ENCODE data around the gene ZNF740.
"Not testable (repeated sequence)": the region's sequence is repeated elsewhere in the genome, so short reads cannot be mapped to it uniquely, and the experiment has no call there.

Gene ZNF740

DNA sequence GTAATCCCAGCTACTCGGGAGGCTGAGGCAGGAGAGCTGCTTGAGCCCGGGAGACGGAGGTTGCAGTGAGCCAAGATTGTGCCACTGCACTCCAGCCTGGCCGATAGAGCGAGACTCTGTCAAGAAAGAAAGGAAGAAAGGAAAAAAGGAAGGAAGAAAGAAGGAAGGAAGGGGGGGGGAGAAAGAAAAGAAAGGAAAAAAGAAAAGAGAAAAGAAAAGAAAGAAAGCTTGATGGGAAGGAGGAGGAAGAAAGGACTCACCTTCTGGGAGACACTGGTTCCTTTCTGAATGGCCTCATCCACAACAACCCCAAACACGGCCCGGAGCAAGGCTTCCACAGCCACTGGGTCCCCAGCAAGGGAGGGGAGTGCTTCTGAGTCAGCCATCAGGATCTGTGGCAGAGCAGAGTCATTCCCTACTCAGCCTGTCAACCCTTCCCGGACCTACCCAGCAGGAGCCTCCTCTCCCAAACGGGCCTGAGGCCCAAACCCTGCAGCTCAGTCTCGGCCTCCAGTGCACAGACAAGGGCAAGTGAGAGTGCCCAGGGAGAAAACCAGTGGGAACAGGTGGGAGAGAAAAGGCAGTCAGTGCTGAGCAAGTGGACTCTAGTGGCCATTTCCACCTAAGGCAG is 7.3 kb upstream of the ZNF740 start:
- no peak for DNase-seq (ENCODE audit: low read depth in 2 of 2)

DNA sequence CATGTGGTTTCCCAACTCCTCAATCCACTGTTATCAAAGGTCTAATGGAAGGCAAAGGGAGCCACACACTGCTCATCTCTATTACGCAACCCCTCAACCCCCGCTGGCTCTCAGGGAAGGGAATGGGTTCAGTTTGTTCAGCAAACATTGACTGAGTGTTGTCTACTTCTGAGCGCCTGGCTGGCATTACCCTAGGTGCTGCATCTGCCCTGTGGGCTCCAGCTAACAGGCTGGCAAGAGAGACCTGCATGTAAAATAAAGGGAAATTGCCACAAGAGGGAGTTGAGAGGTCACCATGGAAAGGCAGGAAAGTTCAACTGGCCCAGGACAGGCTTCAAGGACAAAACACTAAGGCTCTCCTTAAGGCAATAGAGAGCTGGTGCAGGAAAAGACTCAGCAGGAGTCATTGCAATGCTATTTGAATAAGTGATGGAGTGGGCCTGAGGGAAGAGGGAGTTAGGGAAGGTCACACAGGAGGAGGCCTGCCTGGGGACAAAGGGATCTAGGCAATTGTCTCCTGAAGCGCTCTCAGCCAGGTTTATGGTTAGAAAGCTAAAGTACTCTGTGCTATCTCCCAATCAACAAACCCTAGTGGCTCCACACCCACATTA is 5.5 kb upstream of the ZNF740 start:
- no peak for DNase-seq (ENCODE audit: low read depth in 2 of 2)

DNA sequence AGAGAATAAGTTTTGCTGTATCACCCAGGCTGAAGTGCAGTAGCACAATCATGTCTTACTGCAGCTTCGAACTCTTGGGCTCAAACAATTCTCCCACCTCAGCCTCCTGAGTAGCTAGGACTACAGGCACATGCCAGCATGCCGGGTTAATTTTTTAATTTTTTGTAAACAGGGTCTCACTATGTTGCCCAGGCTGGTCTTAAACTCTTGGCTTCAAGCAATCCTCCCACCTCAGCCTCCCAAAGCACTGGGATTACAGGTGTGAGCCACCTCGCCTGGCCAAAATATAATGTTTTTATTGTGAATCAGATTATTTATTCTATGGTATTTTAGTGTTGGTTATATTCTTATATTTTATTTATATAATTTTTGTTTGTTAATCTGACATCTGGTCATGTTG is 3.8 kb upstream of the ZNF740 start:
- no peak for DNase-seq (ENCODE audit: low read depth in 2 of 2)

DNA sequence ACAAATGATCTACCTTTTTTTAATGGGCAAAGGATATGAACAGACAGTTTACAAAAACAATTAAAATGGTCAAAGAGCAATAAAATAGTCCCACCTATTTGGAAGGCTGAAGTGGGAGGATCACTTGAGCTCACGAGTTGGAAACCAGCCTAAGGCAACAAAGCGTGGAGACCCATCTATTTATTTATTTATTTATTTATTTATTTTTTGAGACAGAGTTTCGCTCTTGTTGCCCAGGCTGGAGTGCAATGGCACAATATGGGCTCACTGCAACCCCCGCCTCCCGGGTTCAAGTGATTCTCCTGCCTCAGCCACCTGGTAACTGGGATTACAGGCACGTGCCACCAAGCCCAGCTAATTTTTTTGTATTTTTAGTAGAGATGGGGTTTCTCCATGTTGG is 3.1 kb upstream of the ZNF740 start:
- DNase-seq (ENCODE audit: low read depth in 2 of 2) = not testable (repeated sequence)

DNA sequence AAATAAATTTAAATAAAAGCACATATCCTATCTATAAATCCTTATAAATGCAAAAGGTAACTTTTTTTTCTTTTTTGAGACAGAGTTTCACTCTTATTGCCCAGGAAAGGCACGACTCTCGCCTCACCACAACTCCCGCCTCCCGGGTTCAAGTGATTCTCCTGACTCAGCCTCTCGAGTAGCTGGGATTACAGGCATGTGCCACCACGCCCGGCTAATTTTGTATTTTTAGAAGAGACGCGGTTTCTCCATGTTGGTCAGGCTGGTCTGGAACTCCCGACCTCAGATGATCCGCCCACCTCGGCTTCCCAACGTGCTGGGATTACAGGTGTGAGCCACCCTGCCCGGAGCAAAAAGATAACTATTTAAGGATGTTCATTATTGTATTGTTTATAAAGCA is 1.7 kb upstream of the ZNF740 start:
- not testable (repeated sequence) for DNase-seq (ENCODE audit: low read depth in 2 of 2)

DNA sequence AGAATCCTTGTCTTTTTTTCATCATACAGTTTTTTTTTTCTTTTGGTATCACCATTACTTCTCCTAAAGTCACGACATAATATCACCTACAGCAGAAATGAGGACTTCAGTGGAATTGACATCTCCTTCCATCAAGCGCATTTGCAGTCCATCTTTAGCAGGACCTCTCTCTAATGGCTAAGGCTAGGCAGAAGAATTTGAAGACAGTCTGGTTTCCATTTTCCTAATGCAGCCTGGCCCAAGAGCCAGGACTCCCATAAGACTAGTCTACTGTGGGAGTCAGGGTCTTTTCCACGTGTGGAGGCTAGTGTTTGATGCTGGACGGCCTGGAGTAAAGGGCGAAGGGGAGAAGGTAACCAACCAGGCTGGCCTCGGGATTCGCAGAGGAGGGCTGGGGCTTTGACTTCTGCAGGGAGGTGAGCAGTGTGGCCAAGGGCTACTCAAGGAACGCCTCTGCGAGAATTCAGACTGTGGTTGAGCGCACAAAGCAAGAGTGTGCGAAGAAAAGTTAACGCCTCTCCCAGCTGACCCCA is 769 bp upstream of the ZNF740 start:
- DNase-seq (ENCODE audit: low read depth in 2 of 2) = no peak

DNA sequence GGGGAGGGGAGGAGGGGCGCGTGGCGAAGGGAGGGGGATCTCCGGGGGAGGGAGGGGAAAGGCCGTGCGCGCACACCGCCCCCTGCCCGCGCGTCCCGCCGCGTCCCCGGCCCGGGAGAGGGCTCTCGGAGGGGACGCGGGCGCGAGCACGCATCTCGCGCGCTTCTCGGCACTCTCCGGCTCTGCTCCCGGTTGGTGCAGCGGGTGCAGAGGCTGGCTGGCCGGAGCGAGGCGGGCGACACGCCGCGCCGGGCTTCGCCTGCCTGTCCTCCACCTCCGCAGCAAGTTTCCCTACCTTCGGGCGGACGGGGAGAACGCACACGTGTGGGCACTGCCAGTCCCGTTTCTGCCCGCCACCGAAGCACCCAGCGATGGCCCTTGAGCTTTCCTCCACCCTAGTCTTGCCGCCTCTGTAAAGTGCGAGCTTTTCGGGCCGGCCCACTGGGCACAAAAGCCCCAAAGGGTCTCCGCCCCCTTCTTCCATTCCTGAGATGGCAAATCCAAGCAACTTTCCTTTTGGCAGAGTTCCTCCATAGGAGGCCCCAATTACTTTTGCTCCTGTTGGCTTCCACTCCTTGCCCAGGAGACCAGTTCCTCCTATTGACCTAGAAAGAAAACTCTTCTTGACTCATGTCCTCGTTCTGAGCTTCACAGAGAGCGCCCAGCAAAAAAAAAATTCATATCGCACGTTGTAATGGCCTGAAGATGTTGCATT is 566 bp downstream of the ZNF740 start:
- peak in 1 of 2 donors; percentile 49 for DNase-seq (ENCODE audit: low read depth in 2 of 2)

DNA sequence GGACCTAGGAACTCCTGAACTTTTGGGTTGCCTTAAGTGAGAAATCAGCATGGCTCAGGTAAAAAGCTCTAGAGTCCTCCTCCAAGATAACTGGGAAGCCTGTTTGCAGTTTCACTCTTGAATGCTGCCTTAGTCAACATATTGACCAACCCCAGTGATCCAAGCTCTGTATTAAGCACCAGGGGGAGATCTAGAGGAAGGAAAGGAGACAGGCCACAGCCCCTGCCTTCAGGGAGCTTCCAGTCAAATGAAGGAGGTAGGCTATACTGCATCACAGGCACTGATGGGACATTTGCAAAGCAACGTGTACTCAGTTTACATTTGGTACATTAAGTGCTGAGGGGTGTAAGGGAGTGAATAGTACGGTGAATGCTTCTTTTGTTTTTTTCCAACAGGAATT is 1.4 kb downstream of the ZNF740 start:
- DNase-seq (ENCODE audit: low read depth in 2 of 2) = no peak

DNA sequence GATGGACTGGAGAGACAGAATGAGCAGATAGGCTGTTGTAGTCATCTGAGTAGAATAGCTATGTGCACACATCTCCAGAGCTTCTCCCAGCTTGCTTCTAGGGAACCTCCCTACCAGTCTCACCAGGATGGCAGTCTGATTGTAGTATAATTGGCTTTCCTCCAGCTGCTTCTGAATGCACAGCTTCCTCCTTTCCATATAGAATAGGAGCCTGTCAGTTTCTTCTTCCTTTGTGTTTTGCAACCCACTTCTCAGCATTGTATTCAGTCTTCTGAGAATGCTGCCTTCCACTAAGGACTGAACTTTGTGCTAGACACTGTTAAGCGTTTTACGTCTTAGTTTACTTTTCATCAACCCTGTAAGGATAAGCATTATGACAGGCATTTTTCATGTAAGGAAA is 2.4 kb downstream of the ZNF740 start:
- no peak for DNase-seq (ENCODE audit: low read depth in 2 of 2)

DNA sequence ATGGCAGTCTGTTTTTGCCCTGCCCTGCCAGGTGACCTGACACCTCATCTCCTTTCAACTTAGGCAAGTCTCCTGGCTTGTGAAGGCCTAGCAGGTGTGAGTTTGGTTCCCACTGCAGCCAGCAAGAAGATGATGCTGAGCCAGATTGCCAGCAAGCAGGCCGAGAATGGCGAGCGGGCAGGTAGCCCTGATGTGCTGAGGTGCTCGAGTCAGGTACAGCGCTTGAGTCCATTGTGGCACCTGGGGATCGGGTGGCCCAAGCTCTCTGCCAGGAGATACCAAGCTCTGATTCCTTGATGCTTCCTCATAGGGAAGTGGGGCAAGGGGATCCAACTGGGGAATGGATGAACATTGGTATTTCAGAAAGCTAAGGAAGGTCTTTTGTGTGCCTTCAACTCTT is 4.3 kb downstream of the ZNF740 start:
- no peak for DNase-seq (ENCODE audit: low read depth in 2 of 2)

DNA sequence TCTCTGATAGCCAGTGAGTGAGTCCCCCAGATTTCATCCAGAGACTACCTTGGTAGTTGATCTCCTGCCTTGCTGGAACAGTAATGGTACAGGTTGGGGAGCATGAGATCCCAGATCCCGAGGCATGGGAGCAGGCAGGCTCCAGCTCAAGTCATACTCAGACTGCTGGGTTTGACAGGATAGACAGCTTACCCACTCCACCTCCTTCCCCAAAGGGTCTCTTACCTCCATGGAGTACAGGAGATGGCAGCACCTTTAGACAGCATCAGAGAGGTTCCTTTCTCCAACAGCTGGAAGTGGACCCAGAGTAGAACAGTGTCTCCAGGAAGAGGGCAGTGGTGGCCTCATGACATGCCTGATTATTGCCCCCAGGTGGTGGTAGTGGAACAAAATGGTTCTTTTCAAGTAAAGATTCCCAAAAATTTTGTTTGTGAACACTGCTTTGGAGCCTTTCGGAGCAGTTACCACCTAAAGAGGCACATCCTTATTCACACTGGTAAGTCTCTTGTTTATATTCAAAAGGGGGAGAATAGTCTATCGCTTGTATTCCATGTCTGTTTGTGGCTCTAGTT is 5.1 kb downstream of the ZNF740 start:
- DNase-seq (ENCODE audit: low read depth in 2 of 2) = no peak

DNA sequence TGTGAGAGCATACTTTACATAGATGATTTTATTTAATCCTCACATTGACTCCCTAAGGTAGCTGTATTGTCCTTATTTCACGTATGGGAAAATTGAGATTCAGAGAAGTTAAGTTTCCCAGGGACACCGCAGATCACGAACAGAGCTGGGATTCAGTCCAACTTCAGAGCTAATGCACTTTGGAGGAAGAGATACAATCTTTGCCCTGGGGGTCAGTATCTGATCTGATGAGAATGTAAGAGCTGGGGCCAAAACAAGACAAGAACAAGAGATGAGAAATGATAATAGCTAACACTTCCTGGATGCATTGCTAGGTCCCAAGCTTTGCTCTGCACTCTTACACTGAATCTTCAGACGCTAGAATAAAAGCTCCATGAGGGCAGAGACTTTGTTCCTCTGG is 6.2 kb downstream of the ZNF740 start:
- no peak for DNase-seq (ENCODE audit: low read depth in 2 of 2)

DNA sequence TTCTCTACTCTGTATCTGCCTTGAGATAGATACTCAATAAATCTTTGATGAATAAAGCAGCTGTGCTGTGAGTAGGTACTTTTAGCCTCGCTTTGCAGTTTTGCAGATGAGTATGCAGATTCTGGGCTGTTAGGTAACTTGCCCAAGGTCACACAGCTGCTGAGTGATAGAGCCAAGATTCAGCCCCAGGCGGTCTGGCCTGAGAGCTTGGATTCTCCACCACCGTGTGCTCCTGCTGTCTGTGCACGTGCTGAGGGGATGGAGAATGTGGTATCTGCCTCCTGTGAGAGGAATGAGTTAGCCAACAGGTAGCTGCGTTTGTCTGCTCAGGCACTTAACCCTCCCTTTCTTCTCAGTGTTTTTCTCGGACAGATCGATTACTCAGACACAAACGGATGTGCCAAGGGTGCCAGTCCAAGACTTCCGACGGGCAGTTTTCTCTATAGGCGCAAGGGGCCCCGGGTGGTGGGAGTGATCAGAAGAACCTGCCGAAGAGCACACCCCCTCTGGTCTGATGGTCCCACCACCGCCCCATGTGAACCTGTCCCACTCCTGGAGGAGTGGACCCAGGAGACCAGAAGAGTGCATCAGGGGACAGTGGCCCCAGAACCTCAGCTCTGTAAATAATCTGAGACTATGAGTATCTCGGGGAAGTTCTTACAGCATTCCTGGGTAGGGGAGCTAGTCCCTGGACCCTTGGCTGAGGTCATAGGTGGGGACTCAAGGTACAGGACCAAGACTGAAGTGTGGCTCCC is 6.8 kb downstream of the ZNF740 start:
- no peak for DNase-seq (ENCODE audit: low read depth in 2 of 2)

DNA sequence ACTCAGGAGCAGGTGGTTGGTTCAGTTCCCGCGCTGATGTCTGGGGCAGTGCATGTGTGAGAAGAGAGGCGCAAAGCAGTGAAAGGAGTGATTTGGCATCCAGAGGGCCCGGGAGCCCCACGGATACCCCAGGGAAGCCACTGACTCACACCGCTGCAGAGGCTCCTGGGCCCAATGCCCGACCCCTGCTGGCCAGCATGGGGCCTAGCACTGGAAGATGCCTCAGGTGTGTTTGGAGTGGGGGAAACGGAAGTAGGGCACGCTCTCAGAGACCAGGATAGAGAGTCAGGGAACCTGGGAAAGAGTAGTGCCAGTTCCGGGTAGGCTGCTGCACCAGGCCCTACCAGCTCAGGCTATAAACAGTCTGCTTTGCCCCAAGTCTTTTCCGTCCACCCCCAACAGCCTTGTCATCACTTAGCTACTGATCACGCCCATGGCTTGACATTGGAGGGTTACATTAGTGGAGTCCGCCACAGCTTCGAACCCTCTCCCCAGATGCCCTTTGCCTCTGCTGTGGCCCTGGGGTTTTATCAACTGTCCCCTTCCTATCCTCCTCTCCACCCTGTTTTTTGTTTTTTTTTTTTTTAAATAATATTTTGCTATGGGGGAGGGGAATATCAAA is 9.7 kb downstream of the ZNF740 start:
- no peak for DNase-seq (ENCODE audit: low read depth in 2 of 2)

DNA sequence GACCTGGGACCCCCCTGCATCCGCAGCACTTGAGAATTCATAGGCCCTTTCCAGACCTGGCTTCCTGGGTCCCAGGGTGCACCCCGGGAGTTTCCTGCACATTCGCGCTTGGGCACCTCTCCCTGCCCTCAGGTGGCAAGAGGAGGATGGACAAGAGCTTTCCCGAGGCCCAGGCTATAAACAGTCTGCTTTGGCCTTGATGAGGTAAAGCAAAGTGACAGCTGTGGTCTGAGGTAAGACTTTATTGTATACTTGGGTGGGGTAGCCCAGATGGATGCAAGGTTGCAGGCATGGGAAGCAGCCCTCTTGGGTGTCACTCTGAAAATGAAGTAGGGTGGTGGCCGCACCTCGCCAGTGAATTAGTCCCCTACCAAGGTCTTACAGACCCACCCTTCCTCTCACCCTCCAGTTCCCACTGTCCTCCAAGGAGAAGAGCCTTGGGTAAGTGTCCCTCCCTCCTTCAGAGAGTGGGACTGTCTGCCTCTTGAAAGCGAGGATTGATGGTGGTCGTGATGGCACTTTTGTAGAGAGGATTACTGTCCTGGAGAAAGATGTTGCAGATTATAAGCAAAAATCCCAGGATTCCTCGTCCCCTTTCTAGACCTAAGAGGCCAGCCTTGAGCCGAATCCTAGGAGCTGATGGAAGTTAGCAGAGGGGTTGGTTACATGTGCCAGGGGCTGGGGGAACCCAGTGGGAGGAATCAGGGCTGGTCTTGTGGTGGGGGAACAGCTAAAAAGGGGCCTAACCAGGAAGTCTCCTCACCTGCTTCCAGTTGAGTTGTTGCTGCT is 10.8 kb downstream of the ZNF740 start:
- DNase-seq (ENCODE audit: low read depth in 2 of 2) = no peak

DNA sequence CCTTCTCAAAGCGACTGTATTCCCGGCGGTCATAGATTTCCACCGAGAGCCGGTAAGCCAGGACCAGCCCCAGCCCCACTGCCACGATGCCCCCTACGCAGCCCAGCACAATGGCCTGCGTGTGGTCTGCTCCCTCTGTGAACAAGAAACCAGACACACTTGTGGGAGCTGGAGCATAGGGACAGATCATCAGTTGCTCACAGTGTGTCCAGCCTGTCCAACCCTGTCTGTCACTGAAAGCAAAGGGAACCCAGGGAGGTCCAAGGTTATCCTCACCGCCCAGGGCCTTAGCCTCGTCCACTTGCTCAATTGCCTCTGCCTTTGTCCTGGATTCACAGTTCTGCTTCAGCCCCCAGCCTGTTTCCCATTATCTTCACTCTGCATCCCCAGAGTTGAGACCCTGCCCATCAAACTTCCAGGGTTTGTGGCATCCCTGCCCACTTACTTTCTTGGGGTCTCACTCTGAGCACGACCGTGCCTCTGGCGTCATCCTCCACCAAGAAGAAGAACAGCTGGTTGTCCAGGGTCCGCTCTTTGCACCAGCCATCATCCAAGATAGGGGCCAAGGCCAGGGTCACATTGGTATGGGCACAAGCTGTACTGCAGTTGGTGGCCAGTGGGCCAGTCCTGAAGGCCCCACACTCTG is 11.5 kb downstream of the ZNF740 start:
- DNase-seq (ENCODE audit: low read depth in 2 of 2) = no peak

DNA sequence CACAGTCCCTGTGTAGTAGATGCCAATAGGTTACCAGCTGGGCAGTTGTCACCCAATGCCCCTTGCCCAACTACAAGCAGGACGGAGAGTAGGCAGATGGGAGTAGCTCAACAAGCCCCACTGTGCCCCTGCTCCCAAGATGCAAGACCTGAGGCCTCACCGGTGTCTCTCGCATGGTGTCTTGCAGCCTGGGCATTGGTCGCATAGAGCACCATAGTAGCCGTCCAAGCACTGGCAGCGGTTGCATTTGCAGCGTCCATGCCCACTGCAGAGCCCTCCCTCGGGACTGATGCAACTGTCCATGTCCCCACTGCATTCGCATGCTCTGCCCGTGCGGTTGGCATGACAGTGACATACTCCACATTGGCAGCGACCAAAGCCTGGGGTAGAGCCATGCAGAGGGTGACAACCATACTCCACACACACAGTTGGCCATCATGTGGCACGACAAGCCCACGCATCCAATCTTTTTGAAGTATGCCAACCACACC is 12.1 kb downstream of the ZNF740 start:
- no peak for DNase-seq (ENCODE audit: low read depth in 2 of 2)

DNA sequence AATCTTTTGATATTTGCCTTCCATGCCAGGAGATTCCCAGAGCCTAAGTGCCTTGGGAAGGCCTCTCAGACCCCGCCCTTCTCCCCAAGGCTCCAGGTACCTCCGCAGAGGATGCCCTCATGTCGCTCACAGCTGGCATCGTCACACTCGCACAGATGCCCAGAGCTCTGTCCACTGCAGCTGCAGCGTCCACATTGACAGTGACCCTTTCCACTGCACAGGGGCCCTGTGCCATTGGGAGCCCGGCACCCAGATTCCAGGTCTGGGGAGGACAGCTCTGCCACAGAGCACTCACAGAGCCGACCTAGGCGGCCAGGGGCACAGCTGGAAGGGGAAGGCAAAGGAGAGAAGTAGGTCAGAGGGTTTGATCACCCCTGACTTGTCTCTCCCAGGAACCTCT is 12.5 kb downstream of the ZNF740 start:
- DNase-seq (ENCODE audit: low read depth in 2 of 2) = no peak

DNA sequence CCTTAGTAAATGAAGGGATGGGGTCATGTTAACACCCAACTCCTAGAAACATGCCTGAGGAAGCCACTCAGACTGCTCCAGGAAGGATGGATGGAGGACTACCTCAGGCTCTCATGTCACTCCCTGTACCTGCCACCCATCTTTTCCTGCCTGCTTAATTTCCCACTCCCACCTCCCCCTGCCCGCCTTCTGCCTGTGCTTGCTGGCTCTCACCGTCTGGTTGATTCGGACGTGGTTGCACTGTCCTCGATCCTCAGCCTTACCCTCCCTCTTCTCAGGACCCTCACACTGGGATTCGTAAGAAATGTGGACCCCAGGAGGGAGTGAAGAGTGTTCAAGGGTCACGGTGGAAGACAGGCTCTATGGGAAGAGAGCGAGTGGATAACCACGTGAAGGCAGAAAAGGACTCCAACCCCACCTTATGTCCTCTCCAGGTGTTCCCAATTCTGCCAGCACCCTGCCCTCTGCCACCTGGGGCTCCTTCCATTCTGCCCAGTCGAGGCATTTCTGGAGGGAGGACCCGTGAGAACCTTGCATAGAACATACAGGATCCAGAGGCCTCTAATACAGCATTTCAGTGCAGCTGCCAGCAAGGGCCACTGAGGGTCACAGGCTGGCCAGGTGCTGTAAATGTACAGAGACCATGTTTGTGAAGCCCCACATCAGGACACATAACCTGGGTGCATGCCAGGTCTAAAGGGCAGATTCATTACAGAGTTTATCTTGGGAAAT is 13.6 kb downstream of the ZNF740 start:
- DNase-seq (ENCODE audit: low read depth in 2 of 2) = no peak
